Fibroblast of villous mesenchyme (primary cell): ENCODE measurements around the gene UTS2B. TPM values are rescaled to one million over a fixed set of nuclear protein-coding genes. Genes with fewer than 3 reads are reported as not detected.

ENCODE experiments used
- DNase-seq: peaks from one replicate; pipeline ENCODE4 v3.0.0-alpha.2; 2010; ENCODE audit warnings: low read depth
- H3K4me3 ChIP-seq: 2 replicates; pipeline ENCODE4 v1.5.1; 2011; ENCODE audit warnings: low read depth, mild to moderate bottlenecking, low read length
- CTCF ChIP-seq: IDR thresholded peaks from 2 replicates; pipeline ENCODE4 v1.5.1; 2012; ENCODE audit warnings: low read depth, mild to moderate bottlenecking, low read length; ENCODE audit not compliant: insufficient read depth
- total RNA-seq: library from RNA; depleted of rRNA; stranded (reverse); fragments of >200 nt; gene quantifications from 2 replicates; pipeline ENCODE4 v1.2.3, GENCODE V29; 2012

Gene UTS2B
- total RNA-seq, 1 donor, result 0.86 TPM

GRCh38 chr3:191343913-191344312 is 13.6 kb upstream of the UTS2B start:
- no peak for TF ChIP-seq CTCF
- DNase-seq, result no peak
- H3K4me3 ChIP-seq, result no peak overlapping the region

- DNase-seq, result no peak
- no peak overlapping the region for H3K4me3 ChIP-seq
- TF ChIP-seq CTCF, result no peak
These were observed 12.8 kb upstream of the UTS2B start for GRCh38 chr3:191343115-191343514.

GRCh38 chr3:191342411-191342810 is 12.1 kb upstream of the UTS2B start:
- DNase-seq, result no peak
- no peak for TF ChIP-seq CTCF
- H3K4me3 ChIP-seq, result no peak overlapping the region

- no peak for DNase-seq
- no peak overlapping the region for H3K4me3 ChIP-seq
- TF ChIP-seq CTCF, result no peak
These were observed 11.7 kb upstream of the UTS2B start for GRCh38 chr3:191342006-191342405.

- no peak for TF ChIP-seq CTCF
- DNase-seq, result no peak
- H3K4me3 ChIP-seq, result no peak overlapping the region
These were observed 10.6 kb upstream of the UTS2B start for GRCh38 chr3:191340966-191341365.

- no peak for DNase-seq
- H3K4me3 ChIP-seq, result no peak overlapping the region
- no peak for TF ChIP-seq CTCF
These were observed 10.0 kb upstream of the UTS2B start for GRCh38 chr3:191340351-191340750.

- H3K4me3 ChIP-seq, result no peak overlapping the region
- TF ChIP-seq CTCF, result no peak
- DNase-seq, result no peak
These were observed 9.1 kb upstream of the UTS2B start for GRCh38 chr3:191339316-191339917.
